RKO (cell line): ENCODE data around the gene CDKN1B.

Experiments
- DNase-seq: peaks from one replicate; pipeline ENCODE4 v3.0.0-alpha.2; 2016; ENCODE audit warnings: low spot score

The CDKN1B gene

DNA sequence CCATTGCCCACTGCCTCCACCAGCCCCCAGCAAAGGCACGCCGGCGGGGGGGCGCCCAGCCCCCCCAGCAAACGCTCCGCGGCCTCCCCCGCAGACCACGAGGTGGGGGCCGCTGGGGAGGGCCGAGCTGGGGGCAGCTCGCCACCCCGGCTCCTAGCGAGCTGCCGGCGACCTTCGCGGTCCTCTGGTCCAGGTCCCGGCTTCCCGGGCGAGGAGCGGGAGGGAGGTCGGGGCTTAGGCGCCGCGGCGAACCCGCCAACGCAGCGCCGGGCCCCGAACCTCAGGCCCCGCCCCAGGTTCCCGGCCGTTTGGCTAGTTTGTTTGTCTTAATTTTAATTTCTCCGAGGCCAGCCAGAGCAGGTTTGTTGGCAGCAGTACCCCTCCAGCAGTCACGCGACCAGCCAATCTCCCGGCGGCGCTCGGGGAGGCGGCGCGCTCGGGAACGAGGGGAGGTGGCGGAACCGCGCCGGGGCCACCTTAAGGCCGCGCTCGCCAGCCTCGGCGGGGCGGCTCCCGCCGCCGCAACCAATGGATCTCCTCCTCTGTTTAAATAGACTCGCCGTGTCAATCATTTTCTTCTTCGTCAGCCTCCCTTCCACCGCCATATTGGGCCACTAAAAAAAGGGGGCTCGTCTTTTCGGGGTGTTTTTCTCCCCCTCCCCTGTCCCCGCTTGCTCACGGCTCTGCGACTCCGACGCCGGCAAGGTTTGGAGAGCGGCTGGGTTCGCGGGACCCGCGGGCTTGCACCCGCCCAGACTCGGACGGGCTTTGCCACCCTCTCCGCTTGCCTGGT is at the start of gene CDKN1B:
Gene CDKN1B (plus strand): TSS at position 576 of the 793 bp plus-strand sequence. CDS start 472 bp downstream, outside the sequence.
- peak; percentile 93 for DNase-seq

DNA sequence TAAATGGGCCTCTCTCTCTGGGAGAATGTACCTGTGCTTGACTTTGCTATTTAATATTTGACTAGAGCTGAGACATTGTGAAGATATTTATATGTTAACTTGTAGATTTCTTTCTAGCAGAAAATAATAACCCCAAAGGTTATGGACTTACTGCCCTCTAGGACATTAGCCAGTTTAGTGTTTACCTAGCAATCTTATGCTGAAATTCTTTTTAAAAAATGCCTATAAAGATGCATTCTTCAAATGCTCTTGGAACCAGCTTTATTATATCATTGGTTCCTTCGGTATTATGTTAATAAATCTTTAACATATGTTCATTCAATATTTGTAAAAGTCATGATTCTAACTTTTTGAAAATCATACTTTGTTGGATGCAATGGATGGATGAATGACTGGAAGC is 49.2 kb upstream of the CDKN1B start:
- no peak for DNase-seq

- no peak for DNase-seq
Observed at GRCh38 chr12:12669020-12669419, 48.1 kb upstream of the CDKN1B start.

GRCh38 chr12:12671850-12672660 is 45.1 kb upstream of the CDKN1B start:
- peak; percentile 62 for DNase-seq

DNA sequence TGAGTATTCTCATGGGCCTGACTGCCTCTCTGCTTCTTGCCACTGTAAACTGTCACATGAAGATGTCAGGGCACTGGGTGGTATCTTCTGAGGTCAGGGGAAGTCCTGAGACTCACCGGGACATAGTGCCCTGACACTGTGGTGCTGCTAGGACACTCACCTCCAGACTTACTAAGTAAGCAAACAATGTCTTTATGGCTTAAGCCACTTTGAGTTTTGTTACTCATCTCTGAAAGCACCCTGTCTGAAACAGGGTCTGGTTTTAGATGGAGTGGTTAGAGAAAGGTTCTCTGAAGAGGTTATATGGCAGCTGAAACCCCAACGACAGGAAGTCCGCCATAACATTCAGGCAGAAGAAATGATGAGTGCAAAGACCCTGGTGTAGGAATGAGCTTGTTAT is 43.9 kb upstream of the CDKN1B start:
- no peak for DNase-seq

- no peak for DNase-seq
Observed at GRCh38 chr12:12676605-12677004, 40.6 kb upstream of the CDKN1B start.

DNA sequence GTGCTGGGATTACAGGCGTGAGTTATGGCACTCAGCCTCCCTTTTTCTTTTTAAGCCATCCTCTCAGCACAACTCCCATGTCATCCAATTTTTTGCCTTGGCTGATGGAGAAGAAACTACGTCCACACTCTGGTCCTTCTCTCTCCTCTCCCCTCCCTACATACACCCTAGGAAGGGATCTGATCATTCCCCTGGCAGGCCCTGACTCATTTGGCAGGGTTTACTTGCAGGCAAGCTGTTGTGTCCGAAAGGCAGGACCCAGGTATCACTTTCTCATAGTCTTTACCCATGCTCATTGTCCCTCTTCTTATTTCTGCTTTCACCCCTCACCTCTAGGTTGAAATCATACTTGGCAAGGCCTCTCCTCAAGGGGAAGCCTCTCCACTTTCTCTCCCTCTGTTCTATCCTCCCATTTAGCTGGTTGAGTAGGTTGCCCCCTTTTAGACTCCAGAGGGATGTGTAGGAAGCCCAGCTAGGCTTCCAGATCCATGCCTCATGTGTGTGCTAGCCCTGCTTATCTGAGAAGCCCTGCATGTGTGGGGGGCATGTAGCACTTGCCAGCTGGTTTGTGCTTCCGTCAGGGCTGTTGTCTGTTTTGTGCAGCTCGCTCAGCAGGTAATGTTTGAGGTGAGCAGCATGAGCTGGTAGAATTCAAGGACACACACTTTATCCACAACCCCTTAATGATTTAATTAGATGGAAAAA is 36.0 kb upstream of the CDKN1B start:
- no peak for DNase-seq

GRCh38 chr12:12682284-12682683 is 34.9 kb upstream of the CDKN1B start:
- no peak for DNase-seq

DNA sequence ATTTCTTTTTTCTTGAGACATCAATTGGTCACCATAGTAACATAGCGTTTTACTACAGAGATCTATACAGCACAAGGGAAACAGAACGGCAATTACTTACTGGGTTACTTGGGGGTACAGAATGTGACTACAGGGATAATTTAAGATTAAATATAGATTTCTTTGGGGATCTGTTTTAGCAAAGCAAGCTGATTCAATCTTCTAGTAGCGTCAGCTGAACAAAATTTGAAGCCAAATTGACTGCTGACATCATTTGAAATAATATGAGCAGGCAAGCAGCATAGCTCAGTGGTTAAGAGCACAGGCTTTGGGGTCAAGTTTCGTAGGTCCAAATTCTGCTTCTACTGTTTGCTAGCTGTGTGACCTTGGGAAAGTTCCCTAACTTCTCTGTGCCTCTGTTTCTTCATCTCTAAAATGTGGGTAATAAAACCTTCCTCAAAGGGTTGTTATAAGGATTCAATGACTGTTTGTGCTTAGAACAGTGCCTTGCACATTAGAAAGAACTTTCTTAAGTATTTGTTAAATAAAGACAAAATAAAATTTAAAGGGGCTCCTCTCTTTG is 34.0 kb upstream of the CDKN1B start:
- no peak for DNase-seq

- DNase-seq: no peak
Observed at GRCh38 chr12:12683725-12684124, 33.4 kb upstream of the CDKN1B start.

- DNase-seq: peak; percentile 34
Observed at GRCh38 chr12:12684375-12685106, 32.6 kb upstream of the CDKN1B start.

- no peak for DNase-seq
Observed at GRCh38 chr12:12685305-12685704, 31.9 kb upstream of the CDKN1B start.

GRCh38 chr12:12686472-12686871 is 30.7 kb upstream of the CDKN1B start:
- DNase-seq: no peak

GRCh38 chr12:12686925-12687324 is 30.2 kb upstream of the CDKN1B start:
- no peak for DNase-seq

DNA sequence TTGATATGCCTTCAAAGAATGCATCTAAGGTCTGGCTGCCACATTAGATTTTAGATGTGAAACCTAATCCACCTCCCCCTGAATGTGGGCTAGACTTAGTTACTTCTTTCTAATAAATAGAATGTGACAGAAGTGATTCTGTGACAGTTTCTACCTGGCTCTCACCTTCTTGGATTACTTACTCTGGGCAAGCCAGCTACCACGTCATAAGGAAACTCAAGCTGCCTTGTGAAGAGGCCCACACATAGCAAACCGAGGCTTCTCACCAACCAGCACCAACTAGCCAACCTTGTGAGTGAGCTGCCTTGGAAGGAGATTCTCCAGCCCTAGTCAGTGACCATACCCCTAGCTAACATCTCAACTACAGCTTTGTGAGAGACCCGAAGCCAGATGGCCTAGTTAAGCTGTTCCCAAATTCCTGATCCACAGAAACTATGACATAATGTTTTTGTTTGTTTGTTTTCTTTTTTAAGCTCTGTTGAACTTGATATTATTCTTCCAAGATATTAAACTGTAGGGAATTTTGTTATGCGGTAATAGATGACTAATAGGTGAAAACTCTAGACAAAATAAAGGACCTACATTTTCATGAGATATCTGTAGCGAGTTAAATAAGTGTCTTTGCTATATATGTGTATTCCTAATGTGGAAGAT is 27.4 kb upstream of the CDKN1B start:
- DNase-seq: no peak

- no peak for DNase-seq
Observed at GRCh38 chr12:12691549-12691948, 25.6 kb upstream of the CDKN1B start.

- no peak for DNase-seq
Observed at GRCh38 chr12:12693111-12693671, 24.0 kb upstream of the CDKN1B start.

DNA sequence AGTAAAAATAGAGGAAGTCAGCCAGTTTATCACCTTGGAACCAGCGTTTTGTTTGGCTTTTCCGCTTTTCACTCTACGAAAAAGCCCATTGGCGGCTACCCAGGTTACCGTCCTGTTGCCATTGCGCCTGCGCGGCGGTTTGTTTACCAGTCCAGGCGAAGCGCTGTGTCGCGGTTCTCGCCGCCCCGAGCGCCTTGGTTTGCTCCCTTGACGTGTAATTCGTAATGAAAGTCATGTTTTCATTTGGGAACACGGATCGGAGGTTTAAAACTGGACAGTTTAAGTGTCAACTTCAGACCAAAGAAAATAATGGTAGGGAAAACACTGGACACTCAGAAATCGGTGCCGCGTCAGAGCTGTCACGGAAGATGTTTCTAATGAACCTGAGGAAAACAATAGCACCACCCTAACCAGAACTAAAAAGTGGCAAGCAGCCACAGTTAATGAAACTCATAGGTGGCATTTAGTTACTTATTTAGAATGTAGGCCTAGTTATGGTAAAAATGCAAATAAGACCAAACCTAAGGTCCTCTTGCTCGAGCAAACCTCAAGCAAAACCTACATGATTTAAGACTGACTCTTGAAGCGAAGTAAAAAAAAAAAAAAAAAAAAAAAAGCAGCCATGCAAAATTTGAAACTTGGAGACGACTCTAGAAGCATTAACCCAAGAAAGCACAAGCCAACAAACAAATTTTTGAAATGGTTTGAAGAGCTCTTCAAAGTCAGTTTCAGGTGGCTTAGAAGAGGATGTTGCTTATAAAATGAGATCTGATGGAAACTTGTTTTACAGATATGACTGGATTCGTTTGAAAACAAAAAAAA is 20.4 kb upstream of the CDKN1B start:
- peak; percentile 89 for DNase-seq

- DNase-seq: no peak
Observed at GRCh38 chr12:12699345-12699744, 17.8 kb upstream of the CDKN1B start.

GRCh38 chr12:12700254-12700653 is 16.9 kb upstream of the CDKN1B start:
- no peak for DNase-seq
